H4 (cell line): ENCODE data around the gene VEGFD. TPM values are rescaled to one million over a fixed set of nuclear protein-coding genes. Genes with fewer than 3 reads are reported as not detected.
A peak's percentile ranks its signal among the peaks of the same experiment; 100 is the strongest.

ENCODE experiments used
- DNase-seq: peaks from one replicate; pipeline ENCODE4 v3.0.0-alpha.2; 2015; ENCODE audit warnings: low spot score
- total RNA-seq: library from RNA; depleted of rRNA; stranded (reverse); fragments of >200 nt; shearing (Covaris generic); gene quantifications from 2 replicates; pipeline ENCODE4 v1.2.3, GENCODE V29; 2014

The VEGFD gene
- total RNA-seq, 1 experiment from 2014 or later: 0.23 TPM

DNA sequence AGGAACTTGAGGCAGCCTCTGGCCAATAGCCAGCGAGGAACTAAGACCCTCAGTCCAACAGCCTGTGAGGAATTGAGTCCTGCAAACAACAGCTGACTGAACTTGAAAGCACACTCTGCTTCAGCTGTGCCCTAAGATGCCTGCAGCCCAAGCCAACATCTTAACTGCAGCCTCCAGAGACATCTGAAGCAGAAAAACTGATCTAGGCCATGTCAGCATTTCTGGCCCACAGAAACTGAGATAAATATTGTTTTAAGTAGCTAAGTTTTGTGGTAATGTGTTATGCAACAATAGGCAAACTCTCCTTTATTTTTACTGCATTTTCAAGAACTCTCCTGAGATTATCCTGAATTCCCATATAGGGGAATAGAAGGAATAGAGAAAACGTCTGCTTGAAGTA is 24.5 kb downstream of the VEGFD start:
- no peak for DNase-seq

DNA sequence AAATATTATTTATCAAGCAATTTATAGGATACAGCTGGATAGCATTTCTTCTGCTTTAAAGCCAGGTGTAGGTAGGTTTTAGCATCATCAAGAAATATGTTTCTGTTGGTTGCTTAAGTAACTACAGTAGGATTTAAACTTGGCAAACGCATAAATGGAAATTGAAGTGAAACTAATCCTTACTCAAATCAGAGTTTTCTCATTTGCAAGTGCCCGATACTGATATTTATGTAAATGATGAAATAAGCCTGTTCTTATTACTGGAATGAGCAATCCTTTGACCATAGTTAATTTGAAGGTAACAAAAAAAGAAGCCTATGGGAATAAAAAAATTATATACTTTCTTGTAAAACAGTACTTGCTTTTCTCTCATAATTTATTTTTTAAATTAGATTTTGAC is 25.7 kb downstream of the VEGFD start:
- DNase-seq: no peak

DNA sequence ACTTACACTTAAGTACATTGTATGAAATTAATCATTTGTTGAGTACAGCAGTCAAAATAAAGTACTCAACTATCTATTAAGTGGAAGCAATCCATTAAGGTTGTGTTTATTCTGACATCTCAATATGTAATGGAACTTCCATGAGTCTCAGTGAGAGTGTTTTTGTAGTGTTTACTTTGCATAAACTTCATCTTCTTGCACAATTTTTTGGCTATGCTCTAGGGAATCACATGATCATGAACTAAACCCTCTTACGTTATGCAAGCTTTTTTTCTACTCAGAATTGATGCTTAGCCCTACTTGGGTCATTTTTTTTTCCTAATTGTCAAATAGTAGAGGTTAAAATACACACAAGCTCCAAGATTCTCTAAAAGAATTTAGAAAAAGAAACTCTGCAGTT is 27.8 kb downstream of the VEGFD start:
- no peak for DNase-seq

DNA sequence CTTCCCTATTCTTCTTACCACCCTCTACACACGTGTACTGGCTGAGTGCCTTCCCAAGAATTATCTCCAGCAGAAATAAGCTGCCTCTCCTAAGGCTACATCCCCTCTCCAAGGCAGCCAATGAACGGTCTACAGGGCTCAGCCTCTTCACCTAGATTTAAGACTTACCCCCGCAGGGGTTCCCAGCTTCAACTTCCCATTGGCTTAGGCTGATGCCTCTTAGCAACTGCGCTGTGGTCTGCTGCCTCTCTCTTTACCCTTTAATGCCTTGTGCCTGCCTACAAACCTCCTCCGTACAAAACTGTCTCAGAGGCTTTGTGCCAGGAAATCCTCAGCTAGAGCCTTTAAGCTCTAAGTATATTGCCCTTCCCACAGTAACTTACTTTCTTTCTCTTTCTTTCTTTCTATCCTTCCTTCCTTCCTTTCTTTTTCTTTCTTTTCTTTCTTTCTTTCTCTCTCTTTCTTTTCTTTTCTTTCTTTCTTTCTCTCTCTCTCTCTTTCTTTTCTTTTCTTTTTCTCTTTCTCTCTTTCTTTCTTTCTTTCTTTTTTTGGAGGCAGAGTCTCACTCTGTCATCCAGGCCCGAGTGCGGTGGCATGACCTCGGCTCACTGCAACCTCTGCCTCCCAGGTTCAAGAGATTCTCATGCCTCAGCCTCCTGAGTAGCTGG is 33.8 kb downstream of the VEGFD start:
- no peak for DNase-seq

DNA sequence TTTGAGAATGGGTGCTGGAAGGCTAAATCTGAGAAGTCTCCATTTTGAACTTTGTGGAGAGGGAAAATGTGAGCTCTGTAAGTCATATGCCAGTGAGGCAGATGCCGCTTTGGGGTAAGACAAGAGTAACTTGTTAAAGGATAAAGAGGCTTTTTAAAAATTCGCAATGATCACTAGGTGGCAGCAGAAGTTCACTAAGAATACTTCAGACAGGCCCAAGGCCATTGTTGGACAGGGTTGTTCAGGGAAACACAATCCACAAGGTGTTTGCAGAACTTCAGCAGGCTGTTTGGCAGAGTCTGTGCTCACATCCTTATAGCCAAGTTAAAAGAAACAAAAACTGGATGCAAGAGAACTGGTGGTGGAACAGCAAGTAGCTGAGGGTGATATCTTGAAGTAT is 35.2 kb downstream of the VEGFD start:
- peak; percentile 43 for DNase-seq

DNA sequence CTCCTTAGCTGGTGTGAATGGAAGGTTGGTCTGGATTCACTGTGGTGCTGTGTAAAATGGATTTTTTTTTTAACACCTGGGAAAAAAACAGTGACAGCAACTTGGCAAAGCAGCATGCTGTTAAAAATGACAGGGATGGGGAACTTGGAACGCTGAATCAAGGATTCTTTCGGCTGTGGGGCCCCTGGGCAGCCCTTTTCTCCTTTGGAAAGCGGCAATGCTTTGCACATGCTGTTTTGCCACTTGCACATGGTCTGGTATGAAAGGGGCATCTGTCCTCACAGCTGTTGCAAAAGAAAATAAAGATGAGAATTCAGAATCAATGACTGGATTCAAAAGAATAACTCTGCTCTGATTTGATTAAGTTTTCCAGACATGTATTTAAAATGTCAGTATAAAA is 38.2 kb downstream of the VEGFD start:
- DNase-seq: no peak

DNA sequence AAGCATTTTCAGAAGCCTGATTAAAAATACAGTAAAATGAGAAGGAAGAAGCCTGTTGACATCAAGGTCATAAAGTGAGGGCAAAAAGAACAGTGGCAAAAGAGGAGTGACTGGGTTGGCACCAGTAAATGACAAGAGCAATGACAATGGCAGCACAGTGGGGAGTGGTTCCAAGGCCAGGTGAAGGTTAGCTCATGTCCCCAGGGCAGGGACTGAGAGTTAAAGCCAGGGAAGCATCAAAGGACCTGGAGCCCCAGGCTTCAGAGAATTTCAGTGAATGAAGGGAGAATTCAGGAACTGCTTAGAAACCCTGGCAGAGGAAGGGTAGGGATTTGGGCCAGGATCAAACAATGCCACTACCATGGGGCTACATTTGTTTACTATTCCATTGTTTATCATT is 40.1 kb downstream of the VEGFD start:
- no peak for DNase-seq

- DNase-seq: no peak
Measured at GRCh38 chrX:15343075-15343476, 41.1 kb downstream of the VEGFD start.

GRCh38 chrX:15340867-15341266 is 43.3 kb downstream of the VEGFD start:
- DNase-seq: no peak

- DNase-seq: peak; percentile 16
Measured at GRCh38 chrX:15336023-15336413, 48.2 kb downstream of the VEGFD start.

DNA sequence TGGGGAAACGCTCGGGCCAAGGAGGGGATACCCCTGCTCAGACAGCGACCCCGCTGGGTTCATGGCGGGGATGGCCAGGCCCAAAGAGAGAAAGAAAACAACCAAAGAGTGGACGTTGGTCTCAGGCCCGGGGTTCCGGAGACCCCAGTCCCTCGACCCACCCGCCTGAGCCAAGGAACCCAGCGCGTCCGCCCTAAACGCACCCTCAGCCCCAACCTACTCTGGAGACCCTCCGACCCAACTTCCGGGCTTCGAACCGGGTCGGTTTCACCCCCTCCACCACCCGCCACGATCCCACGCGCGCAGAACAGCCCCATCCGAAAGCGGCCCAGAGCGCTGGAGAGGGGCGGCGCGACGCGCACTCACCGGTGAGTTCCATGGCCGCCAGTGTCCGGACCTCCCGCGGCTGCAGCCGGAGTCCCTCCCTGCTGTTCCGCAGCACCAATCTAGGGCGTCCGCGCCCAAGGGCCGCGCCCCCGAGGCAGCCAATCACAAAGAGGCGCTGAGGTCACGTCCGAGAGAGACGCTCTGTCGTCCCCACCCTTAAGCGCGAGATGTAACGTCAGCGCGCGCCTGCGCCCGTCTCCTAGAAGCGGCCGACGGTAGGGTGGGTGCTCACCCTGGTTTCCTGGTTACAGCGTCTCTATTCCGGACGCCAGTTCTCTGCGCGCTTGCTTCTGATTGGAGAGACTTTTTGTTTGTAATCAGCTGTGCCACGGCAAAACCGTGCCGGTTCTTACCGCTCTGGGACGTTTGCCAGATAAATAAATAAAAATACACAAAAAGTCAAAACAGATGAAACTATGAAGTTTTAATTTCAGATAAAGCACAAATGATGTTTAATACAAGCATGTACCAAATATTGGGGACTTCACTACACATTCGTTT is 48.8 kb downstream of the VEGFD start, which contains the start of gene PIGA:
PIGA (minus strand) TSS at position 389 of the 888 bp plus-strand sequence. CDS start 3,593 bp downstream, outside the sequence.
- DNase-seq: peak; percentile 97

DNA sequence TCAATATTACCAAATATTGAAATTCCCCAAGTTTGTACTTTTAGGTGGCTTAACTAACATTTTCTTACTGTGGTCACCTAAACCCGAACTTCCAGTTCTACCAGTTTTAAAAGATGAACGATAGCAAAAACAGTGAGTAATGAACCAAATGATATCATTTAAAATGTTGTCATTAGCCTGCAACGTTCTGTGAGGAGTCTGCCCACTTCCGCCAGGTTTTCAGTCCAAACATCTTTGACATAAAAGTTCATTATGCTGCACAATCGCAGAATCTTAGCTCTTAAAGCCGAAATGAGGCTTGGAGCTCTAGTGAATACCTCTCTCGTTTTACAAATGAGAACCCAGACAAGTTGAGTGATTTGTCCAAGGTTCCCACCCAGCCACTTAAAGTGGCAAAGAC is 49.7 kb downstream of the VEGFD start:
- DNase-seq: no peak

GRCh38 chrX:15328821-15329220 is 55.4 kb downstream of the VEGFD start:
- DNase-seq: no peak

- DNase-seq: no peak
Measured at GRCh38 chrX:15328131-15328530, 56.1 kb downstream of the VEGFD start.

- no peak for DNase-seq
Measured at GRCh38 chrX:15322472-15322871, 61.7 kb downstream of the VEGFD start.

DNA sequence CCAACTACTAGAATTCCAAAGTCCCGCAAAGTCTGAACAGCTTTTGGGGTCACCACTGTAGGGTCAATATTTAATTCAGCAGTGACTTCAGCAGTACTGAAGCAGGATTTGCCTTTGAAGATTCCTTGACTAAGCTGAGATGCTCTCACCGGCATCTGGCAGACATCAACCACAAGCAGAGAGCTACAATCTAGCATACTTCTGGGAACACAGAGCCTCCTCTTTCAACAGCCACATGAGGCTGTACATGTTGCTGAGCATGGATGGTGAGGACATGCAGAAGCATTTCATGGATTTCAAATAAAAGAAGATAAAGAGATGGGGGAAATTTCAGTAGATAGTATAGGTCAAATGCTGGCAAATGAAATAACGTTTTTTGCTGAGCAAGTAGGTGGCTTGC is 62.1 kb downstream of the VEGFD start:
- no peak for DNase-seq

GRCh38 chrX:15321447-15321846 is 62.8 kb downstream of the VEGFD start:
- no peak for DNase-seq

DNA sequence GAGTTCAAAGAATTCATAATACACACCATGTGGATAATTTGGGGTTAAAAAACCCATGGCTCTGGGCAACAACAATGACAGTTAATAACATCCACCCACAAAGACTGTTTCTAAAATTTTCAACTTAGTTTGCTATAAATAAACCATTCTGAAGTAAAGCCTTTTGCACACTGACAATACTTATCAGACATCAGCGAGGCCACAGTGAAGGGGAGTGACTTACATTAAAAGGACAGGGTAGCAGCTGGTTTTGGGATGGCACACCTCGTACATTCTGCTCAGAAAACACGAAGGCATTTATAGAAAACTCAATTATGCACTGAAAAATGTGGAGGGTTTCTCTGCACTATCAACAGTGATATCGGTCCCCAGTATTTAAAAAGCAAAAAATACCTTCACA is 63.9 kb downstream of the VEGFD start:
- DNase-seq: no peak

- DNase-seq: no peak
Measured at GRCh38 chrX:15319075-15319474, 65.1 kb downstream of the VEGFD start.

DNA sequence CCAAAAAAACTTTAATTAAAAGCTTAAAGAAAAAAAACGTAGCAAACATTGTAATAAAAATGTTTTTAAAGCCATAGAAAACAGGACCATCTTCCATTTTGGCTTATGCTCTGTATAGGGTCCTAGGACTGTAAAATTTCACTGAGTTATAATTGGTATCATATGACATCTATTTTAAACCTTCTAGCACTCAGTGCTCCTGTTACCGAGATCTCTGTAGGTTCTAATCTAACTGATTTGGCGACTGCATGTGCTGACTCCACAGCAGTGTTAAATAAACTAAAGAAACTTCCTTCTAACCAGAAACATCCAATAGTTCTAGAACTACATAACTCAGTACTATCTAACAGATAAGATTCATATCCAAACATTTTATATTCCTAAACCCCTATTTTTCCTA is 68.7 kb downstream of the VEGFD start, which contains the start of gene ASB11:
ASB11 (minus strand) TSS at position 132 of the 400 bp plus-strand sequence; CDS start at position 97, 35 bp downstream.
- DNase-seq: no peak

DNA sequence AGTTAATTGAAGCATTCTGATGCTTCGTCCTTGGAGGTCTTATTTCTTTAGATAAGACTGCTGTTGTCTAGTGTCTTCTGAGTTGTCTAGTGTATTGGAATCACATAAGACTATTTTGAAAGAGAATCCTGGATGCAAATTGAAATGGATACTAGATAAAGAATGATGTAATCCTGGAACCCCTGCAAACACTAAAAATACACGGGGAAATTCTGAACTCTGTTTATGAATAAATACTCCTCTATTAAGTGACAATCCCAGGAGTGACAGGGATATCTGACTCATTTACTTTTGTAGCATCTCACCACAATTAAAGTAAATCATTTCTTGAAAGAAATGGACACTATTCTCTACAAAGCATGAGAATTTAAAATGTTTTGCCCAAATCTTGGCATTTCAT is 69.7 kb downstream of the VEGFD start:
- DNase-seq: no peak

DNA sequence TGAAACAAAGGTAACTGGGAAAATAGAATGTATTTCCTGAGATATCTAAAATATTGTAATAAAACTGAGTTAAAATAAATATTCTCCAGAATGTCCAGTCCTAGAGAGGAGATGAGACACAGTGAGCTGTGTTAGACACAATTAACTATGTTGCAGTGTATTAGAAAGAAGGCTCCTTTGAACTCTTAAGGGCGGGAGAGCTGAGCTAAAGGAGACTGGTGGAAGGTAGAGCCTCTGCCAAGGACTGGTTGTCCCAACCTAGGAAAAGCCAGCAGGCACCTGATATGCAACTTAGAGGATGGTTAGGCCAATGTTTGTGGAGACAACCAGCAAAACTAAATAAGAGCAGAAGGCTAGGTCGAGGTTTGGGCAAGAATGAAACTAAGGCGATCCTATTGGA is 73.1 kb downstream of the VEGFD start:
- no peak for DNase-seq

- DNase-seq: peak; percentile 9
Measured at GRCh38 chrX:15310117-15310516, 74.1 kb downstream of the VEGFD start.
